ENCODE data around the gene PPM1L.

GRCh38 chr3:160960568-160960967 lies 204.5 kb downstream of the PPM1L start:
- TF ChIP-seq CTCF (IDR thresholded peaks at IDR 0.05) (no peak), EZH2 (IDR thresholded peaks at IDR 0.05; ENCODE audit: borderline replicate concordance, insufficient read depth, low read depth, low read length, poor library complexity, severe bottlenecking) (no peak)

Data from B cell (primary cell).